Inflammatory macrophage treated with lipopolysaccharide for 1 hour (primary cell): ENCODE data around the gene ELP6.

Experiments
- DNase-seq, 2 donors: peaks; one replicate each; pipeline ENCODE4 v3.0.0-alpha.2; 2020 to 2022

ELP6 gene

DNA sequence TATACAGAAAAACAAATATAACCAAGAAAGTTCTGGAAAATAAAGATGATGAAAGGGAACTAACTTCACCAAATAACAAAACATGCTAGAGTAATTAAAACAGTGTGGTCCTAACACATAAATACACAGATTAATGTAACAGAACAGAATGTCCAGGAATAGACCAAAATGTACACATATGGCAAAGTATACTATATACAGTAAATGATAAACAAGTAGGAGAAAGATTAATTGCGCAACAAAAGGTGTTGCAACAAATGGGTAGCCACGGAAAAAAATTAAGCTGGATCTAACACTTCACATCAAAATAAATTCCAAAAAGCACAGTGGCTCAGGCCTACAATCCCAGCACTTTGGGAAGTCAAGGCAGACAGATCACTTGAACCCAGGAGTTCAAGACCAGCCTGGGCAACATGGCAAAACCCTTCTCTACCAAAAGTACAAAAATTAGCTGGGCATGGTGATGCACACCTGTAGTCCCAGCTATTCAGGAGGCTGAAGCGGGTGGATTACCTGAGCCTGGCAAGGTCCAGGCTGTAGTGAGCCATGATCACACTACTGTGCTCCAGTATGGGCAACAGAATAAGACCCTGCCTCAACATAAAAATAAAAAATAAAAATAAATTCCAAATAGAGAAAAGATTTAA lies 57.6 kb downstream of the ELP6 start:
- DNase-seq: peak in 1 of 2 donors; percentile 45

DNA sequence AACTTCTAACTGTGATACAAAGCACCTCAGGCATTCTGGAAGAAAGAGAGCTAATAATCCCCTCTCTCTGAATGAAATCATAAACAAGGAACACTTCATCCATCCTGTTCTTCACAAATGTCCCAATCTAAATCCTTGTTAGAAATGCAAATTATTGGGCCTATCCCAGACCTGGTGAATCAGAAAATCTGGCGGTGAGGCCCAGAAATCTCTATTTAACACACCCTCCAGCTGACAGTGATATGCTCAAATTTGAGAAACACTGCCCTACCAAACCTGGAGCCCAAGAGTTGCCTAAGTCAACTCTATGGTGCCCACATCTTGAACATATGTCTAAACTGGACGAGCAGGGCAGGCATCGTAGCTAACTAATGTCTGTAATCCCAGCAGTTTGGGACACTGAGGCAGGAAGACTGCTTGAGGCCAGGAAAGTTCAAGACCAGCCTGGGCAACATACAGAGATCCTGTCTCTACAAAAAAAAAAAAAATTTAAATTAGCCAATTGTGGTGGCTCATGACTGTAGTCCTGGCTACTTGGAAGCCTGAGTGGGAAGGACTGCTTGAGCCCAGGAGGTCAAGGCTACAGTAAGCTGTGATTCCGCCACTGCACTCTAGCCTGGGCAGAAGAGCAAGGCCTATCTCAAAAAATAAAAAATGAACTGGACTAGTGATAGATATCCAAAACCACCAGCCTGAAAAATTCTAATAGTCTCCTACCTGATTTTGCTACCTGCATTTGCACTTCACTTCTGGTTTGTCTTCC lies 60.9 kb downstream of the ELP6 start:
- DNase-seq: no peak
